A673 (cell line): ENCODE measurements around the gene RMI2. TPM values are rescaled to one million over a fixed set of nuclear protein-coding genes. Genes with fewer than 3 reads are reported as not detected.

Source experiments
- BruUV-seq: library from RNA; stranded (reverse); fragments of 400-500 nt; replicated peaks from 2 replicates; lab custom pipeline; 2021; lab: Mats Ljungman, UMichigan
- CTCF ChIA-PET: fragments of 300-600 bp; sonication (Branson Sonifier 250); formaldehyde crosslinking; loops from one replicate; lab custom pipeline; 2022; ENCODE audit warnings: antibody characterized with exemption; lab: Charles Lee
- POLR2A ChIA-PET: fragments of 300-600 bp; sonication (Branson Sonifier 250); formaldehyde crosslinking; loops from one replicate; lab custom pipeline; 2022; ENCODE audit warnings: antibody characterized with exemption; ENCODE audit not compliant: low non-redundant PET; lab: Charles Lee
- DNase-seq: peaks from one replicate; pipeline ENCODE4 v3.0.0-alpha.2; 2015; ENCODE audit warnings: low spot score
- H3K27ac ChIP-seq: fragments of 200-600 bp; sonication (generic); 2 replicates; pipeline ENCODE4 v1.5.1; 2016; ENCODE audit warnings: mixed run types, low read depth, mild to moderate bottlenecking, mixed read lengths, antibody characterized with exemption, low read length; ENCODE audit not compliant: poor library complexity, severe bottlenecking
- H3K27me3 ChIP-seq: fragments of 200-600 bp; sonication (generic); replicated peaks from 2 replicates; pipeline ENCODE4 v1.6.1; 2017; ENCODE audit warnings: mixed run types, low read depth, mild to moderate bottlenecking, mixed read lengths, antibody characterized with exemption, low read length; ENCODE audit not compliant: insufficient read depth, poor library complexity
- H3K36me3 ChIP-seq: fragments of 200-600 bp; sonication (generic); 2 replicates; pipeline ENCODE4 v1.6.1; 2016; ENCODE audit warnings: mixed run types, mild to moderate bottlenecking, mixed read lengths, antibody characterized with exemption, low read length; ENCODE audit not compliant: insufficient read depth, poor library complexity, severe bottlenecking
- H3K4me1 ChIP-seq: fragments of 200-600 bp; sonication (generic); 2 replicates; pipeline ENCODE4 v1.6.1; 2017; ENCODE audit warnings: mixed run types, mild to moderate bottlenecking, mixed read lengths, antibody characterized with exemption, low read length; ENCODE audit not compliant: insufficient read depth, poor library complexity, severe bottlenecking
- H3K4me3 ChIP-seq: fragments of 200-600 bp; sonication (generic); 2 replicates; pipeline ENCODE4 v1.5.1; 2016; ENCODE audit warnings: low read depth, mixed run types, mild to moderate bottlenecking, mixed read lengths, low read length; ENCODE audit not compliant: poor library complexity, severe bottlenecking
- H3K9me3 ChIP-seq: fragments of 200-600 bp; sonication (generic); 2 replicates; pipeline ENCODE4 v1.6.1; 2016; ENCODE audit warnings: mixed run types, low read depth, mild to moderate bottlenecking, mixed read lengths, antibody characterized with exemption, low read length; ENCODE audit not compliant: poor library complexity, severe bottlenecking
- CTCF ChIP-seq: fragments of 300-800, 200-600 bp; sonication (generic); conservative IDR thresholded peaks from 2 replicates; pipeline ENCODE4 v1.5.1; 2017; ENCODE audit warnings: low read depth, mild to moderate bottlenecking, antibody characterized with exemption, low read length, moderate library complexity, mixed read lengths
- EZH2 ChIP-seq: fragments of 200-600 bp; sonication (generic); IDR thresholded peaks from 2 replicates; pipeline ENCODE4 v1.6.1; 2017; ENCODE audit warnings: borderline replicate concordance, low read depth, mild to moderate bottlenecking, mixed read lengths, antibody characterized with exemption, low read length; ENCODE audit not compliant: poor library complexity, severe bottlenecking
- intact Hi-C: fragments of 100-400 bp; cut with micrococcal nuclease; formaldehyde crosslinking; loops from one replicate; pipeline ENCODE4 v1.10.0; 2022; ENCODE audit not compliant: unreplicated experiment
- total RNA-seq: library from RNA; stranded (reverse); gene quantifications from 2 replicates; pipeline ENCODE4 v1.2.3, GENCODE V29; 2021

RMI2 gene
- total RNA-seq, 1 experiment from 2014 or later: 28.5 TPM

- peak; percentile 56 for DNase-seq
- Histone ChIP-seq H3K27me3 (no peaks in the 10 kb centered on the region), H3K4me1 (peaks cover 4% of the 10 kb centered on the region), H3K27ac (no peak overlapping the region), H3K36me3 (no peaks in the 10 kb centered on the region), H3K9me3 (no peaks in the 10 kb centered on the region), H3K4me3 (no peak overlapping the region)
- CTCF ChIA-PET: no interaction called here
- POLR2A ChIA-PET: interaction anchor here (0.6 kb wide), 1 partner anchor 18 kb away, joined by 3 read pairs; no protein-coding TSS in a partner anchor
- intact Hi-C loops: no loop called here
- BruUV-seq: no TSS peak
- TF ChIP-seq CTCF: no peak
- no peak for TF ChIP-seq EZH2
Measured at GRCh38 chr16:11319529-11320146, 25.6 kb upstream of the RMI2 start.

- Histone ChIP-seq H3K27ac (no peak overlapping the region), H3K4me3 (no peak overlapping the region), H3K4me1 (peaks cover 4% of the 10 kb centered on the region), H3K36me3 (no peaks in the 10 kb centered on the region), H3K9me3 (no peaks in the 10 kb centered on the region), H3K27me3 (no peaks in the 10 kb centered on the region)
- TF ChIP-seq CTCF: no peak
- TF ChIP-seq EZH2: no peak
- ChIA-PET POLR2A (no interaction called here), CTCF (no interaction called here)
- BruUV-seq: no TSS peak
- no peak for DNase-seq
- intact Hi-C loops: no loop called here
Measured at GRCh38 chr16:11320170-11320569, 25.1 kb upstream of the RMI2 start.

GRCh38 chr16:11321662-11322061, 23.6 kb upstream of the RMI2 start:
- Histone ChIP-seq H3K9me3 (no peaks in the 10 kb centered on the region), H3K27ac (no peak overlapping the region), H3K36me3 (no peaks in the 10 kb centered on the region), H3K27me3 (no peaks in the 10 kb centered on the region), H3K4me3 (no peak overlapping the region), H3K4me1 (no peaks in the 10 kb centered on the region)
- intact Hi-C loops: no loop called here
- ChIA-PET POLR2A (no interaction called here), CTCF (no interaction called here)
- DNase-seq: no peak
- BruUV-seq: no TSS peak
- TF ChIP-seq EZH2 (no peak), CTCF (no peak)
